Stimulated activated CD8-positive, alpha-beta memory T cell treated with anti-CD3 and anti-CD28 coated beads, Interleukin-15, amount 100 ng/mL, for 24 hours (primary cell): ENCODE results near the gene OPTC.
"Not testable (repeated sequence)": the region's sequence is repeated elsewhere in the genome, so short reads cannot be mapped to it uniquely, and the experiment has no call there.

Experiments
- DNase-seq: peaks from one replicate; pipeline ENCODE4 v3.0.0-alpha.2; 2020; ENCODE audit warnings: low read depth

OPTC gene

GRCh38 chr1:203465948-203466347 lies 28.0 kb upstream of the OPTC start:
- DNase-seq, result no peak

- DNase-seq, result not testable (repeated sequence)
Observed at GRCh38 chr1:203466906-203467549, 26.9 kb upstream of the OPTC start.

GRCh38 chr1:203467550-203467921 lies 26.4 kb upstream of the OPTC start:
- DNase-seq, result no peak

GRCh38 chr1:203468326-203468725 lies 25.6 kb upstream of the OPTC start:
- no peak for DNase-seq

DNA sequence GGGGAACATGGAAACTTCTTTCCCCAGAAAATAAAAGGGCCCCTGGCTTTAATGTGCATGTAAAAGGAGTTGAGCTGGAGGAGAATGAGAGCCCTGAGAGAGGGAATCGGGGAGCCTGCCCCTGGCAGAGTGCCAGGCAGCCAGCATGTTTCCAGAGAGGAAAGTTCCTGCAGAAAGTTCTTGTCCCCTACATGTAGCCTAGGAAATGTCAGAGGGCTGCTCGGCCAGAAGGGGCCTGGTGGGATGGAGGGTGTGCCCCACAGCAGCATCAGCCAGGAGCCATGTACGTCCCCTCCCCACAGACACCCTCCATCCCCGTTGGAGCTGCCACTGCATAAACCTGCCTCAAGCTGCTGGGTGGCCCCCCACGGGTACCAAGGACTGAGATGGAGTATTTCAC lies 23.7 kb upstream of the OPTC start:
- DNase-seq, result no peak

DNA sequence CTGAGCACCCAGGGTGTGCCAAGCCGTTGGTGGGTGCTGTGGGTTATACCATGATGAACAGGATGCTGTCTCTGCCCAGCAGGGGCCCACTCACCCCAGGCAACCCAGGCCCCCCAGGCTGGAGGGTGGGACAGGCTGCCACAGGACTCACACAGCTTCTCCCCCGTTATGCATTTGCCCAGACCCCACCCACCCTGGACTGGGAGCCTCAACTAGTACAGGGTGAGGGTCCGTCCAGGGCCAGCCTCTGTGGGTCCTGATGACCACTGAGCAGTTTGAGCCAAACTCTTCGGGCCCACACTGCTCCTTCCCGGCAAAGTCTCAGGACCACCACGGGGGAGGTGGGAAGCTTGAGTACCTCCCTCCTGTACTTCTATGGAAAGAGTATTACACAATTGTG lies 22.1 kb upstream of the OPTC start:
- no peak for DNase-seq

GRCh38 chr1:203473281-203473680 lies 20.7 kb upstream of the OPTC start:
- DNase-seq, result no peak

- no peak for DNase-seq
Observed at GRCh38 chr1:203473781-203474305, 20.1 kb upstream of the OPTC start.

DNA sequence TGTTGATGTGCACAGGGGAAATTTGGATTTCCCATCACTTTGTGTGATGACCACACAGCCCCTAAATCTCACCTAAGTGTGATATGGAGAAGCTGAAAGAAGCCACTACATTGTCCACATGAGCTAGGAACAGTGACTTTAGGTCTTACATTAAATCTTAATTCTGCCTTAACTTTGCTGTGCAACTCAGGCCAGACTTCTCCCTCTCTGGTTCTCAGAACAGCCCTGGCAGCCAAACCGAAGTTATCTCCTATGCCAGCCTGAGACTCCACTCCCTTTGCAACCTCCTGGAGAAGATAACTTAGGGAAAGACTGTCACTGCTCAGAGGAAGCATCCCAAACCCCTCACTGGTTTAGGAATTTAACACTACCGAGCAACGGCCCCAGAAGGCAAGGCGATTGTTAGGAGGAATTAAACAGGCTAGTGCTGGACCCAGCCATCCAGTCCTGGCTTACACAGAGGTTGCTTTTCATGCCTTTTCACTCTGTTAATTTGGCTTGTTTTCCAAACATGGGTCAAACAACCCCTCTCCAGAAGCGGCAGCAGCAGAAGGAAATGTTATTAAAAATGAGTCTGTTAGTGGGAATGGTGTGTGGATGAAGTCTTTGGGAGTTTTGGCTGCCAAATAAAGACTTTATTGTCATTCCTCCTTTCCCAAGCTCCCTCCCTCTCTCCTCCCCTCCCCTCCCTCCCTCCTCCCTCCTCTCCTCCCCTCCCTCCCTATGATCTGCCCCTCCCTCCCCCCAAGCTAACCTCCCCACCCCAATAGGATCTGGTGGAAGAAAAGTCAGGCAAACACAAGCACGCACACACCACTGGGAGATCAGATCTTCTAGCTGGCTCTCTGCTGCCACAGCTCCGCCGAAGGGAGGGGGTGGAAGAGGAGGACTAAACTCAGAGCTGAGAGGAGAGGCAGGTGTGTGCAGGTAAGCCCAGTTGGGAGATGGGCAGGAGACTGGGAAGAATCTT lies 18.7 kb upstream of the OPTC start, which contains the start of gene PRELP:
TSS of gene PRELP (plus strand) at position 795 of the 970 bp plus-strand sequence. CDS start 7,379 bp downstream, outside the sequence.
- DNase-seq, result no peak

- no peak for DNase-seq
Observed at GRCh38 chr1:203476216-203476814, 17.6 kb upstream of the OPTC start.

DNA sequence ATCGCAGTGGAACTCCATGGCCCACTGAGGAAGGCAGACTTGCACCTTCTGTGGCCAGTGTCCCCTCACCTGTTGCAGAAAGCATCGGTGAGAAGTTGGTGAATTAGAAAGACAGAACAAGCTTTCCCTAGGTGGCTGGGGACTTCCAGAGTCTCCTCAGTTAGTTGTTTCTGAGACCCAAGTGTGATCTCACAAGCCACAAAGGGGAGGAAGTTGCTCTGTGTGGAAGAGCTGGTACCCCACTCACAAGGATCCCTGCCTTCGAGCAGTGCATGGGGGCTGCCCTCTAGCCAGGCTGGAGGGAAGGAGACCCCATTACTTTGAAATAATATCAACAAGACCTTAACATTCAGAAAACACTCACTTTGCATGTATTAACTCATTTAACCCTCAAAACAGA lies 16.2 kb upstream of the OPTC start:
- DNase-seq, result no peak

DNA sequence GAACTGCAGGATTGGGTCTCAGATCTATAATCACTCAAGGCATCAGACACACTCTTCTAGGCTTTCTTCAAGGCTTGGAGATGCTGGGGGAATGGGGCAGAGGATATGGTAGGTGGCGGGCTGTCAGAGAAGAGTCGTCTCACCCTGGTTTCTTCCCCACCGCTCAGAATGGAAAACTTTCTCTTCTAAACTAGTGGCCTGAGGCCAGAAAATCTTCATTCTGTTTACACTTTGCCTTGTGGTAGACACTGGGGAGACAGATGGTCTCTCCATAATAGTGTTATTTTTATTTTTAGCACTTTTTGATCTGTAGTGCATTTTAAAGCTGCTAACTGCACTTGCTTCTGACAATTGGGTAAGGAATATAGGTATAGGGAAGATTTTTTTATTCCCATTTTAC lies 15.7 kb upstream of the OPTC start:
- no peak for DNase-seq

GRCh38 chr1:203478986-203479385 lies 15.0 kb upstream of the OPTC start:
- no peak for DNase-seq

DNA sequence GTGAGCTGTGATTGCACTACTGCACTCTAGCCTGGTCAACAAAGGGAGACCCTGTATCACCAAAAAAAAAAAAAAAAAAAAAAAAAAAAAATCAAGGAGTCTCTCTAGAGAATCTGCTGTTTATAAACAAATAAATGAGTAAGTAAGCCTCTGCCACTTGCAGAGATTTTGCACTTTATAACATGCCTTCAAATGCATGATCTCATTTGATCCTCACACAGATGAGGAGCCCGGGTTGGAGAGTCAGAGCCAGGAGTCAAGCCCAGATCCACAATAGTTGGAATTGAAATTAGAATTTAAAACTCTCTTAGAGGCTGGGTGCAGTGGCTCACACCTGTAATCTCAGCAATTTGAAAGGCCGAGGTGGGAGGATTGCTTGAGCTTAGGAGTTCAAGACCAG lies 14.3 kb upstream of the OPTC start:
- DNase-seq, result no peak

DNA sequence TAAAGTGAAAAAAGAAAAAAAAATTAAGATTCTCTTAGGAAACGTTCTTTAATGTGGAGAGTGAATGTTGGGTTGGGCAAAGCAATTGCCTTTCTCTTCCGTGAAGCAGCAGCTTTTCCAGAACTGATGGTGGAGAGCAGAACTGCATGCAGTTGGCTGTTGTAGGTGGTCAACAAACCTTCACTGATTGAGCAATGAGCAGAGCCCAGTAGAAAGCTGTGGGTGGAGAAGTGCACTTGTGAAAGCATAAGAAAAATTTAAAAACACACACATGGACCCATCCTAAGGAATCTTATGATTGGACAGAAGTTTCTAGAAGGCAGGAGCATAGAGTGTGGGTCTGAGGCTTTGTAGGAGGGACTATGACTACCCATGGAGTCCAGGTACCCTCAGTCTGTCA lies 13.9 kb upstream of the OPTC start:
- DNase-seq, result no peak

DNA sequence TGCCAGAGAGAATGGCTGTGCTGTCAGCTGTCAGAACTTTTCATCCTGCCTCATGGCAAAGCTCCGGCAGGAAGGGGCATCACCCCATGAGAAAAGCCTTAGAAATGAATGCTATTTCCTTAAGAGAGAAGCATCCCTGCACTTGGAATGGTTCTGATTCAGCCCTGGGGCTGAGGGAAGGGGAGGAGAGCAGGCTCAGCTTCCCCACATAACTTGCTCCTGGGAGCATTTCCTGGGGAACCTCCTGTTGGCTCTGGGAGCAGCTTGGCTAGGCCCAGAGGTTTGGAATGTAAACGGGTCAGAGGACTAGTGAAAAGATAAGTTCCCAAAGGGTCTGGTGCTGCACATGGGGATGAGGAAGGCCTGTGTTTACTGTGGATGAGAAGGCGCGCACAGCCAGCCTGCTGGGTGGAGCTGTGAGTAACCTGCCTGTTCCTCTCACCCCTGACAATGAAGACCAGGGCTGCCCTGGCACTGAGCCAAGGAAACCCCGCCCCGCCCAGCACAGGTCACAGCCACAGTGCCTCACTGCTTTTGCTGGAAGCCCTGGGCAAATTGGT lies 13.3 kb upstream of the OPTC start:
- peak; percentile 15 for DNase-seq

DNA sequence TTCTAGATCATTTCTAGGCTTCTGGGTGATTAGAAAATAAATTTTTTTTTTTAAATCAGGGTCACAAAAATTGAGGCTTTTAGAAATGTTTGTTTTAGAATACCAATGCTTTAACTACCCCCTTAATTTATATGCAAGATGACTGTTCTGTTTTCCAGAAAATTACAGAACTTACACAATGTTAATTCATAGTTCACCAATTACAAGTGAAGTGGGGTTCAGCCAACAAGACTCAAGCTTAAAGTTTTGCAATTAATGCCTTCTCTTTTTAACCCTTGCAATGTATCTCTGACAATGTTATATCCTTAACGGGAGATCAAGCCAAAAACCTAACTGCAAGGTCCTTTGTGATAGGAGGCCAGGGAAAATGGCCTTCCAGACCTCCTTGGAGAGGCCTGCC lies 12.8 kb upstream of the OPTC start:
- DNase-seq, result no peak

DNA sequence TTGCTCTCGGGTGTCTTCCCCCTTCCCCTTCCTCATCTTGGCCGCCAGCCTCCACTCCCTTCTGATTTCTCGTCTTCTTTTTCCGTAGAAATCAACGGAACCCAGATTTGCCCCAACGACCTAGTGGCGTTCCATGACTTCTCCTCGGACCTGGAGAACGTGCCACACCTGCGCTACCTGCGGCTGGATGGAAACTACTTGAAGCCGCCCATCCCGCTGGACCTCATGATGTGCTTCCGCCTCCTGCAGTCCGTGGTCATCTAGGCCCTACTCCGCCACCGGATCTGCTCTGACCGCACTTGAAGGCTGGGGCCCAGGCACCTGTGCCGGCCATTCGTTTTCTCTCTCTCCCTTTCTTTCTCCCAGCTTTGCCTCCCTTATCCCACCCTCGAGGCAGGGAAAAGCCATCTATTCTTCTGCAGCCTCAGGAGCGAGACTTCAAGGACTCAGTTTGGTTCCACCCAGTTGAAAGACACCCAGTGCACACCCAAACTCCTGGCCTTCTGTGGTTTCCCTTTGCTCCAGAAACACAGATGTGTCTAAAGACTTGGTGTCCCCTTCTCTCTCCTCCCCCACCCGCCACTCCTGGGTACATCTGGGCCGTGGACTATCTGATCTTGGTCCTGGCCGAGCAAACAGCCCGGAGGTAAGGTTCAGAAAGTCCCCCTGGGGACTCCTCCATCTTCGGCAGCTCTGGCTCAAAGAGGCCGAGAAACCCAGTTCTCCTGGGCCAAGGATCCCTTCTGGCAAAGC lies 7.2 kb upstream of the OPTC start:
- DNase-seq, result no peak

GRCh38 chr1:203488539-203488938 lies 5.4 kb upstream of the OPTC start:
- DNase-seq, result no peak

DNA sequence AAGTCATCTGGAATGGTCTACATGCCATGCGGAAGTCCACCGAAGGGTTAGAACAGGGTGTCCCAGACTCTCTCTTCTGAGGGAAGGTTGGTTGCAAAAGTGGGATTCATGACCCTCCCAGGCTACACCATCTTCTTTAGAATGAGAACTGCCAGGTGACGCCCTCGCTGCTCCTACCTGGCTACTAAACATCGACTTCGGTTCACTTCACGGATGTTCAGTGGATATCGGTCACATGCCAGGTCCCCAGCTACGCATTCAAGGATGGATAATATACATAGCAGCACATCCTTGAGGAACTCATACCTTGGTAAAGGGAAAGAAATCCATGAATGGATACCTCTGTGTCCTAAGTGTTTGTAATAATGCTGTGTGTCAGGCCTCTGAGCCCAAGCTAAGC lies 3.3 kb upstream of the OPTC start:
- DNase-seq, result no peak

DNA sequence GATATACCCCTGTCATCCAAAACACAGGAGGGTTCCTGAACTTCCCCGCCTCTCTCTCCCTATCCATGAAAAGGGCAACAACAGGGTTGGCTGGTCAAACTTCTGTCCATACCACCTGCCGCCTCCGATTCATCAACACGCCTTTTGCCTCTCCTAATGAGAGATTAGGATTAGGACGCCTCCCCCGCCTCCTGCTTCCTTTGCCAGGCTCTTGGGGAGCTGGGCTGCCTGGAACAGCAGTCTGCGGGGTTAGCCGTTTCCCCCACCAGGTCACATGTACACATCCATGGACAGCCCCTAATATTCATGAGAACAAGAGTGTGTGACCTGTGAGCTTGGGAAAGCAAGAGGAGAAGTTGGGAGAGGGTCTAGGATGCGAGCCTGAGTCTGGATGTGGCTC lies 2.3 kb upstream of the OPTC start:
- no peak for DNase-seq
